GM06990 (cell line): ENCODE data around the gene ITGAE.
A peak's percentile ranks its signal among the peaks of the same experiment; 100 is the strongest.
"Not testable (repeated sequence)": the region's sequence is repeated elsewhere in the genome, so short reads cannot be mapped to it uniquely, and the experiment has no call there.

Experiments used
- DNase-seq: peaks from one replicate; pipeline ENCODE4 v3.0.0-alpha.2; 2011; ENCODE audit not compliant: insufficient read length; ENCODE audit errors: extremely low read depth
- H3K27me3 ChIP-seq: replicated peaks from 2 replicates; pipeline ENCODE4 v1.6.0; 2011; ENCODE audit warnings: low read length; ENCODE audit not compliant: control insufficient read depth, insufficient read depth
- H3K36me3 ChIP-seq: 2 replicates; pipeline ENCODE4 v1.5.1; 2011; ENCODE audit warnings: low read length; ENCODE audit not compliant: control insufficient read depth, insufficient read depth
- H3K4me3 ChIP-seq: replicated peaks from 2 replicates; pipeline ENCODE4 v1.5.1; 2011; ENCODE audit warnings: low read depth, mild to moderate bottlenecking, control low read depth, low read length
- CTCF ChIP-seq: IDR thresholded peaks from 2 replicates; pipeline ENCODE4 v1.5.1; 2011; ENCODE audit warnings: low read length, control low read depth, mild to moderate bottlenecking, inconsistent platforms; ENCODE audit not compliant: insufficient read depth, poor library complexity, severe bottlenecking

The ITGAE gene

GRCh38 chr17:3739422-3740124, 61.4 kb downstream of the ITGAE start:
- Histone ChIP-seq H3K36me3 (no peaks in the 10 kb centered on the region), H3K27me3 (no peaks in the 10 kb centered on the region), H3K4me3 (no peak overlapping the region)
- no peak for TF ChIP-seq CTCF
- DNase-seq: no peak

DNA sequence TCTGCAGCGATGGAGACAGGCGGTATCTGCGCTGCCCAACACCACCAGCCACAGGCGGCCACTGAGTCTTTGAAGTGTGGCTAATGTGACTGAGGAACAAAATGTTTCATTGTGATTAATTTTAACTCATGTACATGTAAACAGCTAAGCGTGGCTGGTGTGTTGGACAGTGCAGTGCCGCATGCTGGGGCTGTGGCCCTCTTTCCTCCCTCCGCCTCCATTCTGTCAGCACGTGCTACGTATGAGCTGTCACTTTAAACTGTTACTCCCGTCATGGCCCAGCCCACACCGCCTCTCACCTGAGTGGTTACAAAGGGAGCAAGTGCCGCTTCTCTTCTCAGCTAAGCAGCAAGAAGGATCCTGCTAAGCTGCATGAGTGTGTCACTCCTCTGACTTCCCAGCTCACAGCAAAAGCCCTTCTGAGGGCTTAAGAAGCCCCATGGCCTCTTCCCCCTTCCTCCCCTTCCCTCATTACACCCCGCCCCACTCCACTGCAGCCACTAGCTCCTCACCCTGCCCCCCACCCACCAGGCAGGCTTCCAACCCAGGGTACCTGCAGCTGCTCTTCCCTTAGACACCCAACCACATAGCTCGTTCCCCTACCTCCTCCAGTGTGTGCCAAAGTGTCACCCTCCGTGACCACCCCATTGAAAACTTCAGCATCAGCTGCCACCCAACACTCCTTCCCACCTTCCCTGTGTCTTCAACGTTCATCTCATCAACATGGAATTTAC, 62.3 kb downstream of the ITGAE start:
- no peak for TF ChIP-seq CTCF
- H3K36me3 ChIP-seq: no peaks in the 10 kb centered on the region
- no peak for DNase-seq
- no peaks in the 10 kb centered on the region for H3K27me3 ChIP-seq
- H3K4me3 ChIP-seq: no peak overlapping the region

GRCh38 chr17:3735515-3735914, 65.5 kb downstream of the ITGAE start:
- H3K27me3 ChIP-seq: no peaks in the 10 kb centered on the region
- DNase-seq: no peak
- no peak for TF ChIP-seq CTCF
- no peak overlapping the region for H3K4me3 ChIP-seq
- no peaks in the 10 kb centered on the region for H3K36me3 ChIP-seq

- not testable (repeated sequence) for H3K36me3 ChIP-seq, DNase-seq, H3K4me3 ChIP-seq, H3K27me3 ChIP-seq
Observed at GRCh38 chr17:3734911-3735276, 66.1 kb downstream of the ITGAE start.

- Histone ChIP-seq H3K36me3 (peaks cover 3% of the 10 kb centered on the region), H3K27me3 (no peaks in the 10 kb centered on the region), H3K4me3 (no peak overlapping the region)
- TF ChIP-seq CTCF: peak; percentile 60
- DNase-seq: peak; percentile 61
Observed at GRCh38 chr17:3732210-3732621, 68.8 kb downstream of the ITGAE start.

DNA sequence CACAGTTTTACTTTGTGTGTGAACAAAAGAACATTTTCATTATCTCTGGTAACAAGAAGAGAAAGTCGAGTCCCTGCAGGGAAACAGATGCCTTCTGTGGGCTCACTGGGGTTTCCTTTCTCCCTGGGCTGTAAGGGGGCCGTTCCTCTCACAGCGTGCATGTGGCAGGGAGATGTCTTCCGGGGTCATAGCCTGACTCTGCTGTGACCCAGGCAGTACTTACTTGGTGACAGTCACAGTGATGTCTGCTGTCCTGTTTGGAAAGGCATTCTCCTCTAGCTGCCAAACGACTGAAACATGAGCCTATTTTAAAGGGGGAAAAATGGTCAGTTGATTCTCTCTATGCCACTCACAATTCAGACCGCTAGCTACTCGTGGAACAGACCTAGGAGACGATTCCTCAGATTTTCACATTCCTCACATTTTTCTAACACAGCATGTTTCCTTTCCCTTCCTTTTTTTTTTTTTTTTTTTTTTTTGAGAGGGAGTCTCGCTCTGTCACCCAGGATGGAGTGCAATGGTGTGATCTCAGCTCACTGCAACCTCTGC, 70.0 kb downstream of the ITGAE start:
- H3K27me3 ChIP-seq: no peaks in the 10 kb centered on the region
- DNase-seq: no peak
- peaks cover 3% of the 10 kb centered on the region for H3K36me3 ChIP-seq
- no peak for TF ChIP-seq CTCF
- H3K4me3 ChIP-seq: no peak overlapping the region
